GM12891 (cell line): ENCODE data around the gene ASB6.

Experiments
- DNase-seq: peaks from one replicate; pipeline ENCODE4 v3.0.0; 2011; ENCODE audit warnings: low spot score; ENCODE audit not compliant: insufficient read length
- FAIRE-seq: peaks from 2 replicates; lab custom pipeline; 2011; peaks lifted over from hg19 to GRCh38; lab: Jason Lieb, UNC
- PAX5 ChIP-seq: IDR thresholded peaks from 2 replicates; pipeline ENCODE4 v1.6.1; 2011; ENCODE audit warnings: low read length, moderate library complexity, mild to moderate bottlenecking; ENCODE audit not compliant: insufficient read depth, severe bottlenecking
- POLR2A ChIP-seq: IDR thresholded peaks from 2 replicates; pipeline ENCODE4 v1.6.1; 2011; ENCODE audit warnings: low read depth, low read length, control low read depth
- POLR2AphosphoS5 ChIP-seq: IDR thresholded peaks from 2 replicates; pipeline ENCODE4 v1.6.1; 2011; ENCODE audit warnings: low read depth, low read length, control low read depth
- POU2F2 ChIP-seq: IDR thresholded peaks from 2 replicates; pipeline ENCODE4 v1.6.1; 2011; ENCODE audit warnings: low read depth, mild to moderate bottlenecking, control low read depth, low read length, moderate library complexity
- SPI1 ChIP-seq: IDR thresholded peaks from 2 replicates; pipeline ENCODE4 v1.6.1; 2011; ENCODE audit warnings: low read depth, low read length, control low read depth
- TAF1 ChIP-seq: IDR thresholded peaks from 2 replicates; pipeline ENCODE4 v1.6.1; 2011; ENCODE audit warnings: low read depth, low read length, control low read depth

The ASB6 gene

GRCh38 chr9:129619787-129620668, 21.9 kb downstream of the ASB6 start:
- DNase-seq = no peak
- TF ChIP-seq TAF1 (no peak), POLR2A (no peak), PAX5 (no peak)
- FAIRE-seq = no peak

- no peak for FAIRE-seq
- no peak for DNase-seq
- TF ChIP-seq SPI1 (no peak), TAF1 (no peak), POLR2AphosphoS5 (no peak), POU2F2 (no peak), PAX5 (no peak)
These were observed 24.8 kb downstream of the ASB6 start for GRCh38 chr9:129617167-129617566.

GRCh38 chr9:129615407-129616285, 26.3 kb downstream of the ASB6 start:
- FAIRE-seq (no peak), DNase-seq (no peak)
- TF ChIP-seq POLR2AphosphoS5 (no peak), POLR2A (no peak), POU2F2 (no peak), SPI1 (no peak), TAF1 (no peak), PAX5 (no peak)

- FAIRE-seq (no peak), DNase-seq (no peak)
- TF ChIP-seq TAF1 = no peak
- no peak for TF ChIP-seq PAX5
- no peak for TF ChIP-seq POU2F2
These were observed 27.0 kb downstream of the ASB6 start for GRCh38 chr9:129614932-129615331.

DNA sequence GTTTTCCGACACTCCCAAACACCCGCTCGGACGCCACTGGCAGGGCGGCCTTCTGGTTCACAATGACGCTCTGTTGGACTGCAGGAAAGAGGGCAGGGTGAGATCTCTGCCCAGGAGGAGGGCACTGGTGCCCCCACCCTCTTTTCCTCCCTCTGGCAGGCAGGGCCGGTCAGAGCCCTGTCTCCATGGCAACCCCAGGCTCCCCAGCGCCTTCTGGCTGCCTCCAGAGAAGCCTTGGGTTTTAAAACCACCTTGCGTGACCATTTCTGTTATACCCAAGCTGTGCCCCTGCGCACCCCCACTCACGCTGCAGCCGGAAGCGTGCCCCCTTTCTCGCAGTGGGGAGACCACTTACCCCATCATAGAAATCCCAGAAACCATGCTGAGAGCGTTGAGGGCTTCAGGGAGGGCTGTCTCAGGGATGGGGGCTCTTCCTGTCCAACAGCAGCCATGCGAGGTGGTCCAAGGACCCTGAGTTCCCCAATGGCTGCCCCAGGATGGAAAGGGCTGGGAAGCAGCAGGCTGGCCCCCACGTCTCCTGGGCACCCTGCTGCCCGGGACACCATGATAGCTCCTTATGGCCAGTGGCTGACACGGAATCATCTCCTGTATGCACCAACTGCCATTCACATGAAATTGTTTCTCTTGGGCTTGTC, 28.3 kb downstream of the ASB6 start:
- no peak for FAIRE-seq
- TF ChIP-seq POLR2A = no peak
- TF ChIP-seq SPI1 = no peak
- TF ChIP-seq POLR2AphosphoS5 = no peak
- no peak for TF ChIP-seq PAX5
- no peak for TF ChIP-seq POU2F2
- TF ChIP-seq TAF1 = no peak
- no peak for DNase-seq

DNA sequence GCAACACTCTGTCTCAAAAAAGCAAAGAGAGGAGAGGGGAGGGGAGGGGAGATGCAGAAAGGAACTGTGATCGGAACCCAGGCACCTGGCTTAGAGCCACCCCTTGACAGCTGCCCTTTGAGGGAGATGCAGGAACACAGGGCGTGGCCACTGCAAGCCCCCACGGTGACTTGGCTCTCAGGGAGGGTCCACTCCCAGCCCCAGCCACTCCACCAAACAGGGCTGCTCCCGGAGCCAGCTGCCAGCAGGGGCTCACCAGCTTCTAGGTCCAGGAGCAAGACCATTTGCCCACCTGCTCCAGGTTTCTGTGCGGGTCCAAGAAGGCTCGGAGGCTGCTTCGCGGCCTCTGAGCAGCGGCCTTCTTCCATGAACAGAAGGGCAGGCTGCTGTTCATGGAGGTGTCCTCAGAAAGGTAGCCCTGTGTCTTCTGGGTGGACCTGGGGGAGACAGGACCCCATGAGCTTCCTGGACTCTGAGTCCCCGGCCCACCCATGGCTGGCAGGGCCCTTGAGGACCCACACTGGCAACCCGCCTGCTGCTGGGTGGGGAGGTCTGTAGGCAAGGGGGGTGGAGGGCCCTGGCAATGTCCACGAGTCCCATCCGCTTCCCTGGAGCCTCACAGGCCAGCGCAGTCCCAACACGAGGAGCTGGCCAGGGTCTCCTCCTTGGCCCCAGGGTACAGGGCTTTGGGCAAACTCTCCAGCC, 29.0 kb downstream of the ASB6 start:
- DNase-seq = no peak
- FAIRE-seq = no peak
- no peak for TF ChIP-seq POU2F2
- no peak for TF ChIP-seq SPI1
- TF ChIP-seq PAX5 = no peak
- no peak for TF ChIP-seq TAF1
- TF ChIP-seq POLR2A = no peak
- TF ChIP-seq POLR2AphosphoS5 = no peak

DNA sequence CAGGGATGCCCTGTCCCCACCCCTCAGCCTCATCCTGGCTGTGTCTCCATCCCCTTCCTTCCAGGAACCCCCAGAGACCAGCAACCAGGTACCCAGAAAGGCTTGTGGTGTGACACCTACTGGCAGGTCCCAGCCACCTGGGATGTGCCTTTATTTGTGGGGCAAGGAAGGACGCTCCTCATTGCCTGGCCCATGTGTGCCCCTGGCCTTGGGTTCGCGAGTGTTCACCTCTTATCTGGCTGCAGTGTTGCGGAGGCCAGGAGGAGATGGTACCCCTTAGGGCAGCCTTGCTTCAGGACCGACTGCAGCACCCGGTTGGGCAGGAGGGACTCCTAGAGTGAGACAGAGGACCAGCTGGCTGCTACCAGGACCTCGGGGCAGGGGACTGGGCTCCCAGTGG, 29.8 kb downstream of the ASB6 start:
- FAIRE-seq (no peak), DNase-seq (no peak)
- TF ChIP-seq POLR2AphosphoS5 (no peak), SPI1 (no peak), TAF1 (no peak), POLR2A (no peak), POU2F2 (no peak), PAX5 (no peak)

- TF ChIP-seq TAF1 (no peak), SPI1 (no peak), PAX5 (no peak)
- FAIRE-seq (no peak), DNase-seq (no peak)
These were observed 30.6 kb downstream of the ASB6 start for GRCh38 chr9:129611307-129611800.
